HG02884 (cell line): ENCODE measurements around the gene UMPS.

ENCODE experiments used
- ATAC-seq: cut with Tn5 transposase; IDR thresholded peaks from one replicate; pipeline ENCODE4 v1.9.1; 2021; ENCODE audit warnings: mild to moderate bottlenecking, moderate library complexity; ENCODE audit not compliant: unreplicated experiment

The UMPS gene

GRCh38 chr3:124796477-124796876 lies 66.2 kb downstream of the UMPS start:
- ATAC-seq = no peak

- no peak for ATAC-seq
Observed at GRCh38 chr3:124797426-124797945, 67.2 kb downstream of the UMPS start.
